GM19099 (cell line): ENCODE results near the gene HK1.

Source experiments
- POLR2A ChIP-seq: IDR thresholded peaks from 3 replicates; pipeline ENCODE4 v1.6.1; 2011; ENCODE audit warnings: low read depth; ENCODE audit not compliant: insufficient read length; ENCODE audit errors: extremely low read depth

HK1 gene

DNA sequence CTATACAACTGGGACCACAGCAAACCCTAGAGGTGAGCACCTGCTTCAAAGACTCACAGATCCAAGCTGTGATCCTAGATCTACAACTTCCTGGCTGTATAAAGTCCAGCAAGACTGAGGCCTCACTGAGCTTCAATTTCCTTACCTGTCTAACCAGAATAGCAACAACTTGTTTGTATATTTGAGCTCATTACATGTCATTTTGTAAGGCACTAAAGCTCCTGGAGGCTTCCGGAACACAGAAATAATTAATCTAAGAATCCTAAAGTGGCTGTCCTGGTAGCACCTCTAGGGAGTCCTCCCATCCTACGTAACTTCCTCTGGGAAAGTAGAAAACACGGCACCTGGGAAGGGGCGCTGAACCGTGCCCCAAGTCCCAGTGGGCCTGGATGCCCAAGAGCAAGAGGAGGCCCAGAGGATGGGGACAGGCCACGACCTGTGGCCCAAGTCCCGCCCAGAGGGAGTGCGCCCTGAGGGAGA, 39.4 kb downstream of the HK1 start:
- no peak for TF ChIP-seq POLR2A

DNA sequence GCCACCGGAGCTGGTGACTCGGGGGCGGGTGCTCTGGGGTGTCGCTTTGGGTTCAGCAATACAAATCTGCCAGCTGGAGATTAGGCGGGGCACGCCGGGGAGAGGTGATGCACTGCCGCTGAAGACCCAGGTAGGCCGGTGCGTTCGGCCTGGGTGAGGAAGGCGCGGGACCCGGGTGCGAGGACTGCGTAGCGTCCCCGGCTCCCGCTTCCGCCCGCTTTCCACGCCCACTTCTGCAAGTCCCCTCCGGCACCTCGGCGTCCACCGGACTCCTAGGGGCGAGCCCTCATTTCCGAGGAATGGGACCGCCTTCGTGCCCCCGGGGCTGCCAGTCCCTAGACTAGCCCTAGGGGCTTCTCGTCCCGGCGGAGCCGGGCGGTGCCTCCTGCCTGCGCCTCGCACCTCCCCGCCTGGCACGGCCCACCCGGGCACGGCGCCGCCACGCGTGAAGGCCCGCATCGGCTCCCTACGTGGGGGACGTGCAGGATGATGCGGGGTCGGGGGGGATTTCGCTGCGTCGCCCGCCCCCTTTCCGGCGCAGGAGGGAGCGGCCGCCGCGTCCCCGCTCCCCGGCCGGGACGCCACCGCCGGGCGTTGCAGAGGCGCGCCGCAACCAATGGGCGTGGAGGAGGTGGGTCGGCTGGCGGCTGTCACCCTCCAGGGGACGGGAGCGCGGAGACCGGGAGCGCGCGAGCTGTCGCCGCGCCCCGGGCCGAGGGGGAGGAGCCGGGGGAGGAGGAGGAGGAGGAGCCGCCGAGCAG, 40.0 kb downstream of the HK1 start:
- peak; percentile 49 for TF ChIP-seq POLR2A

DNA sequence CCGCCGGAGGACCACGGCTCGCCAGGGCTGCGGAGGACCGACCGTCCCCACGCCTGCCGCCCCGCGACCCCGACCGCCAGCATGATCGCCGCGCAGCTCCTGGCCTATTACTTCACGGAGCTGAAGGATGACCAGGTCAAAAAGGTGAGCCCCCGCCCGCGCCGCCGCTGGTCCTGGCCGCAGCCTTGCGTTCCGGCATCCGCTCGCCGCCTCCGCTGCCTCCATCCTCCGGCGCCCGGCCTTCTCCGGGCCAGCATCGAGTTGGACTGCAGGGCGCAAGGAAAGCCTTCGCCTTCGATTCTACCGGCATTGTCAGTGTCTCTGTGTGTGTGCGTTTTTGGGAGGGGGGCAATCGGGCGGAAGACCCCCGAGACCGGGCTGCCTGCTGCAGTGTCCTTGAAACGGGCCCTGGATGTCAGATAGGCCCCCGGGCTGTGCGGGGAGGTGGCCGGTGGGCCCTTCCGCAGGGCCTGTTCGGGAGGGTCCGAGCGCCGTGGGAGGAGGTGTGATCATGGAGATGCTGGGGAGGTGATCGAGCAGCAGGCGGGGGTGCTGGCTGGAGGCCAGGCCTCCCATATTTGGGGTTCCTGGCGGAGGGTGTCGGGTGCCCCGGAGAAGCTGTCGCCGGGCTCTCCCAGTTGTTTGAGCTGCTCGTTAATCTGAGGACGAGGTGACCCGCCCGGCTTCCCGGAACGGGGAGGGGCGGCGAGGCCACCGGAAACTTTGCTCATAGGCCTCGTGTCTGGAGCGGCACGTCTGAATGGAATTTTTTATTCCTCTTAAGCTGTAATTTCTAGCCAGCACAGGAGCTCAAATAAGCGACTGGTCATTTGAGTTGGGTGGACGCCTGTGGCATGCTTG, 40.8 kb downstream of the HK1 start:
- peak; percentile 41 for TF ChIP-seq POLR2A

DNA sequence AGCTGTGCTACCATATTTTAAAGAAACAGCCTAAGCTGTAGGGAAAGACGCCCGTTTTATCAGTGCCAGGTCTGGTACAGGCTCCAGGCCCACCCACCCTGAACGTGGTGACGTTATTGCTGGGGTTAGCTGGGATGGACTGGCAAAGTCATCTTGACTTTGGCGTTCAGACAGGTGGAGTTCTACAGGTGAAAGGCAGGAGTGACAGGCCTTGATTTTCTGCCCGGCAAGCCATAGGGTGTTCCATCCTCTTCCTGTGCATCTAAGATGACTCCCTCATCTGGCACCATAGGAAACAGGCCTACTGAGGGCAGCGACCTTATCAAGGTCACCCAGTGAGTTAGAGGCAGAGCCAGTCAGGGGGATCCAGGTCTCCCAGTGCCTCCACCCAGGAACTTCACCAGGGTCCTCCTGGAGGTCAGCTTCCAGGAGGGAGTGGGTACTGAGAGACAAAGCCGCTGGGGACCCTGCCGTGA, 41.6 kb downstream of the HK1 start:
- no peak for TF ChIP-seq POLR2A

DNA sequence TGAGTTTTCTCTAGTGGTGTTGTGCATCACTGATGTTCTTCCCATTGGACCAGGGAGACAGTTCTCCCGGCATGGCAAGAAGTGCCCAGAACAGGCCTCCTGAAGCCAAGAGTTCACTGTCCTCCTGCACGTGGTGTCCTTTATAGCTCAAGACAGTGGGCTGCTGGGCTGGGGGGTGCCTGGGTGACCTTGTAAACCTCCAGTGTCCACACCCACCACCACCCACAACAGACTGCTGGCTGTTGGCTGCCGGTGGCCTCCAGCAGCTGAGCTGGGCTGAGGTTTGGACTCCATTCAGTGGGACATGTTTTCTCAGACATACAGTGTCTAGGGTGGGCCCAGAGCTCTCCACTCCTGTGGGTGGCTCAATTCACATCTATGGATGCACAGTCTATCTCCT, 42.2 kb downstream of the HK1 start:
- TF ChIP-seq POLR2A: no peak

DNA sequence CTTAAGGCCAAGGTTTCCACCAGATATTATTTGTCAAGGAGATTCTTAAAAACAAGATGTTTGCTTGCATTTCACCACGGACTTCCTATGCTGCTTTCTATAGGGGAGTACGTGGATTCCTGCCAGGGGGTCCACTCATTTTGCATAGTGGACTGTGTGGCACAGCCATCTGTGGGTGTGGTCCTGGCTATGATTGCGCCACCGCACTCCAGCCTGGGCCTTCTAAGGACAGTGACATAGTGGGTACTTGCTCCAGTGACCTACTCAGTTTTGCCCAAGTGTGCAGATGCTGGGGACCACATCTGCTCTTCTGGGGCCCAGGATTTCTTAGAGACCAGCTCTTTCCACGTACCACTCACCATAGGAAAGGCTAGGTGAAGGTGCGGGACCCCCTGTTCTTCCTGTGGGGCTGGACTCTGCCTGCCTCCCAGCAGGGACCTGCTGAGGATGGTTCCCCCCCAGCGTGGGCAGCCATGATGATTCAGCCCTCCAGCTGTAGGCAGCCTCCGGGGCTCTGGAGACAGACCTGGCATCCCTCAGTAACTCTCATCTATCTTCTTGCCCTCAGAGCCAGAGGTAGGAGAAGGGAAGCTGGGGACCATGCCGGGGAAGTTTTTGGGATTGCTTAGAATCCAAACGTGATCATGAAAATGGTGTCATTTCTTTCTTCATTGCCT, 42.9 kb downstream of the HK1 start:
- no peak for TF ChIP-seq POLR2A

DNA sequence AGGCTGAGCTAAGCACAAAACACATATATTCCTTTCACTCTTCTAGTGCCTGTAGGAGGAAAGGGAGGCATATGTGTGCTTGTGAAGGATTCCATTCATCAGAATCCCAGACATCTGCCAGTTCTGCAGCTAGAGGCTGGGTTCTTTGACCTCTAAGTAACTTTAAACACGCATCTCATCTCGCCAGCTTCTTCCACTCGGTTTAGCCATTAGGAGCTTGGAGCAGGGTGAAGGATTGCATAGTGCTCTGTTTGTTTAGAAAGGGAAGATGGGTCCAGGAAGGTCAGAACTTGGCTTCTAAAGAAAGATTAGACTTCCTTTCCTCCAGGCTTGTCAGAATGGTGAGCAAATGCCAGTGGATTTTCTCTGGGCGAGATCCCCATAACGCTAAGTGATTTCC, 43.6 kb downstream of the HK1 start:
- no peak for TF ChIP-seq POLR2A

DNA sequence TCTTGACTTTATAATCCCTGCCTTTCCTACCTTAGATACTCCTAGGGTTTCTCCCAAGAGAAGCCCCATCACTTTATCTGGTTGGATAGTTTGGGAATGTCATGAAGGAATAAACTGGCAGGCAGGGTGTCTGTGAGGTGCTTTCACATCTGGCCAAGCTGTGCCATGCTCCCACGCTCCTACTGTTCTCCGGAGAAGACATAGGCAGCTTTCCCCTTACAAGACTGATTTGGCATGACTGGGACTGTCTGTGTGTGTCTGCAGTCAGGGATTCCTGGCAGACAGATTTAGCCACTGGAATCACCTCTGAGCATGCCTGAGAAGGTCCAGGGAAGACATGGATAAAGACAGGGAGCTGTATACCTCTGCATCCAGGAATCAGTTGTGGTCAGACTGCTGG, 45.3 kb downstream of the HK1 start:
- no peak for TF ChIP-seq POLR2A

DNA sequence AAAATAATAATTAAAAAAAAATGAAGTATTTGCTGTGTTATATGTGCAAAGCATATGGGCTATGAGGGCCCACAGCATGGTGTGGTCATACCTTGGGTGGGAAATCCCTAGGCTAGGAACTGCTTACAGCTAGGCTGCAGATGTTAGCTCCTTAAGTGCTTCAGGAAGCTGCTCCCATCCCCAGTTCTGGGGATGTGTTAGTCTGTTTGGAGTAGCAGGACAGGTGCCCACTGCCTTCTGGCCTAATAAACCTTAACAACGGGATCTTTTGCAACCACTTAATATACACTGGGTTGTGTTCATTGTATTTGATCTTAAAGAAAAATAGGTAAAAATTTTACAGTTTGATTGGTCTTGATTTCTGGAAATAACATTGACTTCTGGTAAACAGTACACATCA, 46.3 kb downstream of the HK1 start:
- TF ChIP-seq POLR2A: no peak

DNA sequence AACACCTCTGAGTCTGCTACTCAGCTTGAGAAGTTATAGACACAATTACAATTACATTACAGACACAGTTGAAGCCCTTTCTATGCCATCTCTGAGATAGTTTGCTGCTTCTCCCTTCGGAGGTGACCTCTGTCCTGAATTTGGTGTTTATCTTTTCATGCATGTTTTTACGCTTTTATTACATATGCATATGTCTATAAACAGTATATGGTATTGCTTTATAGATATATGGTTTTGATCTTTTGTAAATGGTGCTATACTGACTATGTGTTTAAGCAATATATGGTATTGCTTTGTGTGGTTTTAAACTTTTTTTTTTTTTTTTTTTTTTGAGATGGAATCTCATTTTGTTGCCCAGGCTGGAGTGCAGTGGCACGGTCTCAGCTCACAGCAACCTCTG, 48.4 kb downstream of the HK1 start:
- no peak for TF ChIP-seq POLR2A

DNA sequence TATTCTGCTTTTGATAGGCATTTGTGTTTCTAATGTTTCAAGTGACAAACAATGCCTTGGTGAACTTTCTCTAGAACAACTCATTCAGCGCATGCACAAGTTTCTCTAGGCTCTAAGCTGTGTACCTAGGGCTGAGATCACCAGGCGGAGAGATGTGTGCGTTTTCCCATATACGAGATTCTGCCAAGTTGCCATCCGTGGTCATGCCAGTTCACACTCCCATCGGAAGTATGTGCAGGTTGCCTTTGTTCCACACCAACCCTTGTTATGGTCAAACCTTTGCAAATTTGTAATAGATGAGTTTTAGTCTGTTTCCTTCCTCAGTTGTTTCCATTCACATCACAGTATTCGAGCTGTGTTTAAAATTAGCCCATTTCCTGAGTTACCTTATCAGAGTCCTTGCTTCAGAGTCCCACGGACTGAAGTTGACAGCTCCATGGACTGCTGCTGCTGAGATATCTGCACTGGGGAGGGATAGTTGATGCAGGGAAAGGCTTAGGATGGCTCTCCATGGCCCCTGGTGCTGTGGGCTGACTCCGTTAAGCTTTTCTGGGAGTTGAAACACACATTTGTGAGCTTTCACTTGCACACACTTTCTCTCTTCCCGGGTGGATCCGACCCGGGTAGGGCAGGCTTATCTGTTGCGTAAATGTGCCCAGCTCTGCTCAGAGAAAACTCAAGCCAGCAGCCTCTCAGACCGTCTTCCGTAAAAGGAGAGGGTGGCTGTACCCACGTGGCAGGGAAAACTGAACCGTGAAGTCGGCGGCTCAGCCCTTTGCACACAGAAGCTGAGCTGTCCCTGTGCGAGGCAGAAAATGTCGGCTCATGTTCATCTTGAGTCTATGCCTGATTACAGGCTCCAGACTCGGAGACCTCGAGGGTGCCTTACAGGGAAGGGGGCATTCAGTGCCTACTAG, 49.4 kb downstream of the HK1 start:
- TF ChIP-seq POLR2A: no peak

DNA sequence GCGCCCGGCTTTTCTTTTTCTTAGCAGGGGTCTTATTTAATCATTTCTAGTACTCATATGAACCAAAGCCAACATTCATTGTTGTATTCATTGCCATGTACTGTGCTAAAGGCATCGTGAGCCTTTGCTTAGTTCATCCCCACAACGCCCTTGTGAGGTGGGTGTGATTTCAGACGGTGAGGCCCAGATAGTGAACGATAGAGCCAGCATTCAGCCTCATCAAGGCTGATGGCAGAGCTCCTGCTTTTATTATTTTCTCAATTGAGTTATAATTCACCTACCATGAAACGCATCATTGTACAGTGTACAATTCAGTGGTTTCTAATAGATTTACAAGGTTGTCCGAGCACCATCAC, 50.1 kb downstream of the HK1 start:
- TF ChIP-seq POLR2A: no peak

DNA sequence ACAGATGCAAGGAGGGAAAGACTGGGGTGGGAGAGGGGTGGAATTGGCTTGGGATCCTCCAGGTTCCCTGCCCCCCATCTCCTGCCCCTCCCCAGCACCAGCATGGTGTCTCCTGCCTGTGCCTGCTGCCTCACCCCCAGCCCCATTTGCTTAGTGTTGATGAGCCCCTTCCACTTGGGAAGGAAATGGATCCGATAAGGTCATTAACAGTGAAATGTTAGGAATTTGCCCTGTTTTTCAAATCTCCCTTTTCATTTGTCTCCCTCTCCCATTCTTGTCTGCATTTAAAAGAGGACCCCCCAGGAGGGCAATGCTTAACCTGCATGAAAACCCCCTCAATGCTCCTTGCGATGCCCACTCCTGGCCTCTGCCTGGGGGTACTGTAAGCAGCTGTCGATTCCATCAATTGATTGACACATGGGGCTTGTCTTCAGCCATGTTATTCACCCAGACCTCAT, 51.5 kb downstream of the HK1 start:
- TF ChIP-seq POLR2A: no peak

DNA sequence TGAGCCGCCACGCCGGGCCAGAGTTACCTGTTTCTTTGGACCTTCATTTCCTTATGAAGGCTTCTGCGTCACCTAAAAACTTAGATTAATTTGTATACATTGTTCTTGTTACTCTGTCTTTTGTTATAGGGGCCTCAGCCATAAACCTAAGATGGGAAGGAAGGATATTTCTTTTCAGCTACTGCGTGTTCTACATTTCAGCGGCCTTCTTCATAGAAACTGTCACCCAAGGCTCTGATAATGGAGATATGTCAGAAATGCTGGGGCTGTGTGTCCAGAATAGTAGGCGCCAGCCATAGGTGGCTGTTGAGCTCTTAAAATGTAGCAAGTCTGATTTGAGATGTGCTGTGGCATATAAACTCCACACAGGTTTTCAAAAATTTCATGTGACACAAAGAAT, 52.9 kb downstream of the HK1 start:
- no peak for TF ChIP-seq POLR2A

DNA sequence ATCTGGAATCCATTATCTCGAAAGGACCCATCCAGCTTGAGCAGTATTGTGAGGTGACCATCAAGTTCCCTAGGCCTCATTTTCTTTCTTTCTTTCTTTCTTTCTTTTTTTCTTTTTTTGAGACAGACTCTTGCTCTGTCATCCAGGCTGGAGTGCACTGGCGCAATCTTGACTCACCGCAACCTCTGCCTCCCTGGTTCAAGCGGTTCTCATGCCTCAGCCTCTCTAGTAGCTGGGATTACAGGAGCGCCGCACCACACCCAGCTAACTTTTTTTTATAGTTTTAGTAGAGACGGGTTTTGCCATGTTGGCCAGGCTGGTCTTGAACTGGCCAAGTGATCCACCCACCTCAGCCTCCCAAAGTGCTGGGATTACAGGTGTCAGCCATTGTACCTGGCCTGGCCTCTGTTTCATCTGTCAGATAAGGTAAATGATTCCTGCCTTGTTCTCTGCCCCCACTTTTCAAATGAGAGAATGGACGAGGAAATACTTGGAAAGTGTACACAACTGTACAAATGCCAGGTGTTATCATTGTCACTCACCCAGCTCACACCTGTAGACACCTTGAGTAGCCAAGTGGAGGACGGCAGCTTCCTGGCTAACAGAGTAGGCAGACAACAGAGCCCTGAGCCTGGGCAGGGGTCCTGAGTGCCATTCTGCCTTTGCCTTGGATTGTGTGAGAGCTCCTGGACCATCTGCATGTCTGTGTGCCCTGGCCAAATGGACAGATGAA, 54.1 kb downstream of the HK1 start:
- TF ChIP-seq POLR2A: no peak
